SKM-1 treated with dmso at 0.1 percent for 144 hours (cell line): ENCODE measurements around the gene INAVA.
"Not testable (repeated sequence)": the region's sequence is repeated elsewhere in the genome, so short reads cannot be mapped to it uniquely, and the experiment has no call there.

Source experiments
- DNase-seq: peaks from one replicate; lab custom pipeline; 2025; ENCODE audit not compliant: unreplicated experiment; lab: John Stamatoyannopoulos, UW

The INAVA gene

GRCh38 chr1:200917291-200917817, 22.7 kb downstream of the INAVA start:
- DNase-seq, result no peak

- no peak for DNase-seq
These were observed 23.3 kb downstream of the INAVA start for GRCh38 chr1:200918006-200918405.

- no peak for DNase-seq
These were observed 24.7 kb downstream of the INAVA start for GRCh38 chr1:200919386-200919785.

- no peak for DNase-seq
These were observed 26.9 kb downstream of the INAVA start for GRCh38 chr1:200921571-200922110.

GRCh38 chr1:200922406-200922805, 27.7 kb downstream of the INAVA start:
- DNase-seq, result no peak

- no peak for DNase-seq
These were observed 28.9 kb downstream of the INAVA start for GRCh38 chr1:200923601-200924000.

GRCh38 chr1:200925831-200926230, 31.1 kb downstream of the INAVA start:
- DNase-seq, result peak; percentile 42

GRCh38 chr1:200929530-200930278, 35.0 kb downstream of the INAVA start:
- DNase-seq, result no peak

- DNase-seq, result not testable (repeated sequence)
These were observed 35.6 kb downstream of the INAVA start for GRCh38 chr1:200930285-200930684.

- no peak for DNase-seq
These were observed 37.1 kb downstream of the INAVA start for GRCh38 chr1:200931776-200932175.

- DNase-seq, result no peak
These were observed 40.1 kb downstream of the INAVA start for GRCh38 chr1:200934676-200935245.

GRCh38 chr1:200935286-200935962, 40.7 kb downstream of the INAVA start:
- DNase-seq, result not testable (repeated sequence)

- peak; percentile 88 for DNase-seq
These were observed 44.3 kb downstream of the INAVA start for GRCh38 chr1:200938955-200939354.

- DNase-seq, result no peak
These were observed 50.4 kb downstream of the INAVA start for GRCh38 chr1:200945111-200945510.

GRCh38 chr1:200947059-200947566, 52.4 kb downstream of the INAVA start:
- no peak for DNase-seq

- no peak for DNase-seq
These were observed 54.9 kb downstream of the INAVA start for GRCh38 chr1:200949626-200950025.

- DNase-seq, result no peak
These were observed 56.3 kb downstream of the INAVA start for GRCh38 chr1:200951016-200951415.

GRCh38 chr1:200954434-200954833, 59.7 kb downstream of the INAVA start:
- DNase-seq, result no peak

- DNase-seq, result no peak
These were observed 63.9 kb downstream of the INAVA start for GRCh38 chr1:200958597-200958996.

- DNase-seq, result no peak
These were observed 64.8 kb downstream of the INAVA start for GRCh38 chr1:200959411-200959921.

GRCh38 chr1:200960236-200960947, 65.7 kb downstream of the INAVA start:
- no peak for DNase-seq
